GM21723 (cell line): ENCODE results near the gene AEBP2.
"Not testable (repeated sequence)": the region's sequence is repeated elsewhere in the genome, so short reads cannot be mapped to it uniquely, and the experiment has no call there.

Source experiments
- ATAC-seq: cut with Tn5 transposase; IDR thresholded peaks from one replicate; pipeline ENCODE4 v1.9.1; 2021; ENCODE audit warnings: mild to moderate bottlenecking, moderate library complexity; ENCODE audit not compliant: unreplicated experiment

Gene AEBP2, protein sequence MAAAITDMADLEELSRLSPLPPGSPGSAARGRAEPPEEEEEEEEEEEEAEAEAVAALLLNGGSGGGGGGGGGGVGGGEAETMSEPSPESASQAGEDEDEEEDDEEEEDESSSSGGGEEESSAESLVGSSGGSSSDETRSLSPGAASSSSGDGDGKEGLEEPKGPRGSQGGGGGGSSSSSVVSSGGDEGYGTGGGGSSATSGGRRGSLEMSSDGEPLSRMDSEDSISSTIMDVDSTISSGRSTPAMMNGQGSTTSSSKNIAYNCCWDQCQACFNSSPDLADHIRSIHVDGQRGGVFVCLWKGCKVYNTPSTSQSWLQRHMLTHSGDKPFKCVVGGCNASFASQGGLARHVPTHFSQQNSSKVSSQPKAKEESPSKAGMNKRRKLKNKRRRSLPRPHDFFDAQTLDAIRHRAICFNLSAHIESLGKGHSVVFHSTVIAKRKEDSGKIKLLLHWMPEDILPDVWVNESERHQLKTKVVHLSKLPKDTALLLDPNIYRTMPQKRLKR

GRCh38 chr12:19439059-19440018 lies at the start of gene AEBP2:
Gene AEBP2 (plus strand): TSS chr12:19439492. CDS start chr12:19439700, 208 bp downstream.
- ATAC-seq = peak; percentile 76

DNA sequence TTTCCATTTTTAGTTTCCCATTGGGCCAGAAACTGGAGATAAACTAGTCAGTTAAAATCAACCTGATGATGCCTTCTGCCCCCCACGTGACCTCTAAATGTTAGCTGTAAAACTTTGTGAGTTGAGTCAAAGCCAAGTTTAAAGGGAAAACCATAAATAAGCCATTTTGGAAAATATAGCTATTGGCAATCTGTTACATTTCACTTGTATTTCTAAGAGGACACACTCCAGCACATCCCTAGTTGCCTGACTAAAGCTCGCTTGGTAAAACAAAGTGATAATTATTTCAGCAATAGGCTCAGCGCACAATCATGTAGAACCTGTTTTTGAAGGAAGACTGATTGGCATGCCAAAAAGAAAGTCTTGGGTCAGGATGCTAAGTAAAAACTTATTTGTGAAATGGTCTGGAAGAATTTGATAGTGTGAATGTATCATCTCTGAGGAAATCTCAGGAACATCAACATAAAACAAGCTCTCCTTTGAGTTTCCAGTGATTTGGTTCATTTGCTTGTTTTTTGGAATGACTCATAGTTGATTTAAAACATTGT lies 49.2 kb upstream of the AEBP2 start:
- ATAC-seq = no peak

DNA sequence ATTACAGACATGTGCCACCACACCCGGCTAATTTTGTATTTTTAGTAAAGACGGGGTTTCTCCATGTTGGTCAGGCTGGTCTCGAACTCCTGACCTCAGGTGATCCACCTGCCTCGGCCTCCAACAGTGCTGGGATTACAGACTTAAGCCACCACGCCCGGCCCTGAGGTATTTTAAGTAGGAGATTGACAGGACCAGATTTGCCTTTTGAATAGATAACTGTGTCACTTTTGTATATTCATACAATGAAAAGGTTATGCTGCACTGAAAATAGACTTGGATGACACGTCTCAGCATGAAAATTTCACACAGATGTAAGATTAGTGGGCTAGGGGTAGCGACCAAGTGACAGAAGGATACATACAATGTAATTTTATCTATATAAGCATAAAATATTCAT lies 46.6 kb upstream of the AEBP2 start:
- ATAC-seq = not testable (repeated sequence)

DNA sequence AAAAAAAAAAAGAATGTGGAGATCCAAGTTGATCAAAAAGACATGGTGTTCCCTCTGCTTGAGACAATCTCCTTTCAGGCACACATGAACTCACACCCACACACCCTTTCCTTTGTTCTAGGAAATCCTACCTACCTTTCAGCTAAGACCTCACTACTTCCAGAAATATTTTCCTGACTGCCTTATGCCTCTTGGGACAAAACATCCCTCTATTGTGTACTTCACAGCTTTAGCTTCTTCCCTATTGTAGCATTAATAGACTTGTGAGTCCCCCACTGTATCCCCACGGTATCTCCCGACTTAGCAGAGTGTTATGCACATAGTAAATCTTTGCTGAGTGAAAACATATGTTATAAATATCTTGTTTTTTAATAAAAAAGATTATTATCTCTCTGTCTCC lies 44.9 kb upstream of the AEBP2 start:
- ATAC-seq = no peak

DNA sequence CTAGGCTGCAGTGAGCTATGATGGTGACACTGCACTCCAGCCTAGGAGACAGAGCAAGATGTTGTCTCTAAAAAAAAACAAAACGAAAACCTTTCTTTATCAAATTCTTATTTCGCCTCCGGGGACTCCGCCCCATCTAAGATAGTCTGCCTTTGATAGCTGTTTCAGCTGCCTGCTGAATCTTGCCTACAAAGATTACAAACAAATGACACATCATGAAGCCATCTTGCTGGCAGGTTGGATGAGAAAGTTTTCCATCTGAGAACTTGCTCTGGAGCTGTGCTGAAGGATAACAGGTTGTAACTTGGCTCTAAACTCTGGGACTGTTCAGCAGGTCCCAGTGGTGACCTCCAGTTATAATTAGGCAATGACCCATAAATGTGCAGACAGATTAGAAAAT lies 41.8 kb upstream of the AEBP2 start:
- no peak for ATAC-seq

DNA sequence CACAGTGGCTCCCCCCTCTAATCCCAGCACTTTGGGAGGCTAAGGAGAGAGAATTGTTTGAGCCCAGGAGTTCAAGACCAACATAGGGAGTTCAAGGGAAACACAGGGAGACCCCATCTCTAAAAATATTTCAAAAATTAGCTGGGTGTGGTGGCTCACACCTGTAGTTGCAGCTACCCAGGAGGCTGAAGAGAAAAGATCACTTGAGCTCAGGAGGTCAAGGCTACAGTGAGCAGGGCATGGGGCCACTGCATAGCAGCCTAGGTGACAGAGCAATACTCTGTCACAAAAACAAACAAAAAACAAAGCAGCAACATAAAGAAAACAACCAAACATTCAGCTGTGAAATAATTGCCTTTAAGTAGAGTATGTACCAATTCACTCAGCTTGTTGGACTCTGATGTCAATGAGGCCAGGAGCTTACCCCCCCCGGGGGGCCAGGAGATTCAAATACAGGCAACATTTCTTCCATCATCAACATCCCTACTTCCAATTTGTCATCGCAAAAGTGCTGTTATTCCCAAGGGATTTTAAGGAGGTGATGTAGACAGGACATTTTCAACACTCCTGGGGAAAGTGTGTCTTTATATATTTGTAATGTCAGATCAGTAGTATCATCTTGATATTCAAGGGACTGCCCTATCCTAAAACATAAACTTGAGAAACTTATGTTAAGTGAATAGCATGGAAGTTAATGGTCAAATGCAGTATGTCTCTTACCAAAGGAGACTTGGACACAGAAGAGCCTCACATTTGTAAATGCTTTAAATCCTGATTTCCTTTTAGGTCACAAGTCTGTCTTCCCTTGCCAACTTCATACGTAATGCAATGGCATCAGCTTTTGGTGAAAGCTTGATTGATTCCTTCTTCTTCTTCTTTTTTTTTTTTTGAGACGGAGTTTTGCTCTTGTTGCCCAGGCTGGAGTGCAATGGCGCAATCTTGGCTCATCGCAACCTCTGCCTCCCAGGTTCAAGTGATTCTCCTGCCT lies 40.6 kb upstream of the AEBP2 start:
- ATAC-seq = no peak

GRCh38 chr12:19400649-19401285 lies 38.5 kb upstream of the AEBP2 start:
- ATAC-seq = not testable (repeated sequence)

GRCh38 chr12:19402211-19402610 lies 37.1 kb upstream of the AEBP2 start:
- no peak for ATAC-seq

- ATAC-seq = no peak
Observed at GRCh38 chr12:19402743-19403431, 36.4 kb upstream of the AEBP2 start.

DNA sequence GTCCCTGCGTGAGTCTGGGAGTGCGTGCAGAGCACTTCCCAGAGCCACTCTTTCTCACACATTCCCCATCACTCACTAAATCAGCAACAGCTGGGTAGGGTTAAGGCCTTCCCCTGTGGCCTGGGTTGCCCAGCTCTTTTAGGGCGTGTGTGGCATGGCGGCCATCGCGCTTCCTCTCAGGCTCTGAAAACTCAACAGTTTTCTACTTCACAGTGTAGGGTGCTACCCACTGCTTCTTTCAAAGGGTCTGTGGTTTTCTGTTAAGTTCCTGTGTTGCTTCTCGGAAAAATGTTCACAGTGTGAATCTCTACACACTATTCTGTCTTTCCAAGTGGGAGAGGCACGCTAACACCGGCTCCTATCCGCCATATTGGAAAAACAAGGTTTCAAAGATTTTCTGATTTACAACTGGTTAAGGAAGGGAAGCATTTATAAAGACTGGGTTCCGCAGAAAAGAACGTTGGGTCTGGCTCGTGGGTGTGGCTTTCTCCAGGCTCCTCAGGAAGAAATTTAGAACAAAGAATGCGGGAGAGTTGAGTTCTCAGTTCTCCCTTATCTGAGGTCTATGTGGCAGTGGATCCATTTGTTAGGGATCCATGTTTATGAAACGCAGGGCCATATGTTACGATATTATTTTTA lies 34.9 kb upstream of the AEBP2 start:
- no peak for ATAC-seq

GRCh38 chr12:19409376-19409775 lies 29.9 kb upstream of the AEBP2 start:
- no peak for ATAC-seq

GRCh38 chr12:19410211-19410610 lies 29.1 kb upstream of the AEBP2 start:
- ATAC-seq = no peak

- no peak for ATAC-seq
Observed at GRCh38 chr12:19410629-19411185, 28.6 kb upstream of the AEBP2 start.

- ATAC-seq = no peak
Observed at GRCh38 chr12:19411234-19412204, 27.8 kb upstream of the AEBP2 start.

- no peak for ATAC-seq
Observed at GRCh38 chr12:19412844-19413243, 26.4 kb upstream of the AEBP2 start.

GRCh38 chr12:19413582-19413981 lies 25.7 kb upstream of the AEBP2 start:
- ATAC-seq = not testable (repeated sequence)

DNA sequence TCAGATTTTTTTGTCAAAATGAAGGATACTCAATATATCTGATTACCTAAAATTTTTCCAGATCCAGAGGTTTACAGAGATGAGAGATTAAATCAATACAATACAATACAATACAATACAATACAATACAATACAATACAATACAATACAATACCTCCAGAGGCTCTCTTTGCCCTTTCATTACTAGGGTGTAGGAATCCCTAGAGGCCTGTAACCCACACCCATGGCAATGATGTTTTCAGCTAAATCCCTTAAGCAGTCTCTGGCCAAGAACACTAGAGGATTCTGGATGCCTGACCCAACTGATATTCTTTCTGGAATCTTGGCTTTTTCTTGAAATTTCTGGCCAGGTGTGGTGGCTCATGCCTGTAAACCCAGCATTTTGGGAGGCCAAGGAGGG lies 23.7 kb upstream of the AEBP2 start:
- ATAC-seq = no peak
